Neutrophil (primary cell): ENCODE data around the gene SLC25A12.
"Not testable (repeated sequence)": the region's sequence is repeated elsewhere in the genome, so short reads cannot be mapped to it uniquely, and the experiment has no call there.

ENCODE experiments used
- H3K27ac ChIP-seq: fragments of 200-600 bp; sonication (generic); 2 replicates; pipeline ENCODE4 v1.5.1; 2016; ENCODE audit warnings: mild to moderate bottlenecking, moderate library complexity
- H3K27me3 ChIP-seq: fragments of 200-600 bp; sonication (generic); 2 replicates; pipeline ENCODE4 v1.6.0; 2016; ENCODE audit warnings: mild to moderate bottlenecking
- H3K36me3 ChIP-seq: fragments of 200-600 bp; sonication (generic); 2 replicates; pipeline ENCODE4 v1.5.1; 2017
- H3K4me1 ChIP-seq, 2 experiments: fragments of 200-600 bp in 1 of 2; sonication (generic) in 1 of 2; 1 replicate in 1 of 2; 2 replicates in 1 of 2; pipeline versions ENCODE4 v1.5.1 to v1.6.1; 2013 to 2016; ENCODE audit warnings: low read depth in 1 of 2, low read length in 1 of 2, mild to moderate bottlenecking in 1 of 2, moderate library complexity in 1 of 2; ENCODE audit not compliant: control insufficient read depth in 1 of 2, insufficient read depth in 1 of 2
- H3K4me3 ChIP-seq, 2 experiments: fragments of 200-600 bp in 1 of 2; sonication (generic) in 1 of 2; 1 replicate in 1 of 2; 2 replicates in 1 of 2; pipeline ENCODE4 v1.5.1; 2013 to 2016; ENCODE audit warnings: low read depth in 1 of 2, low read length in 1 of 2, mild to moderate bottlenecking in 1 of 2, moderate library complexity in 1 of 2
- H3K9me3 ChIP-seq: fragments of 200-600 bp; sonication (generic); 2 replicates; pipeline ENCODE4 v1.5.1; 2016
- TF ChIP-seq, protein P1 (sequence below): fragments of 200-600 bp; sonication (generic); IDR thresholded peaks from 2 replicates; pipeline ENCODE4 v1.5.1; 2016; ENCODE audit warnings: antibody characterized with exemption

SLC25A12 gene

DNA sequence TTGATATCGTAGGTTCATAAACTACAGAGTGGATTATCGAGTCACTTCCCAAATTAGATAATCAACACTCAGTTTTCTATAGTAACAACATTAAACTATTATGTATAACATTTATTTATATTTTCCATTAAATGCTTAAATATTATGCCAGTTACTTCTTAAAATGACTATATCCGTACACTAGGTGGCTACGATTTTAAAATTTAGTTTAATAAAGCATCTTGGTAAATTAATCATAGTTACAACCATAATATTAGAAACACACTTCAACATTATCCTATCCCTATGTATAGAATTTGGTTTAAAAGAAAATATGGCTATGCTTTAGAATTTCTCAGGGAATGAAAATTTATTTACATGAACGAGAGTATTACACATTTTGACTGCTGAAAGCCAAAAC is 80.3 kb downstream of the SLC25A12 start:
- no peaks in the 10 kb centered on the region for H3K36me3 ChIP-seq
- H3K27ac ChIP-seq = no peak overlapping the region
- TF ChIP-seq, protein P1, sequence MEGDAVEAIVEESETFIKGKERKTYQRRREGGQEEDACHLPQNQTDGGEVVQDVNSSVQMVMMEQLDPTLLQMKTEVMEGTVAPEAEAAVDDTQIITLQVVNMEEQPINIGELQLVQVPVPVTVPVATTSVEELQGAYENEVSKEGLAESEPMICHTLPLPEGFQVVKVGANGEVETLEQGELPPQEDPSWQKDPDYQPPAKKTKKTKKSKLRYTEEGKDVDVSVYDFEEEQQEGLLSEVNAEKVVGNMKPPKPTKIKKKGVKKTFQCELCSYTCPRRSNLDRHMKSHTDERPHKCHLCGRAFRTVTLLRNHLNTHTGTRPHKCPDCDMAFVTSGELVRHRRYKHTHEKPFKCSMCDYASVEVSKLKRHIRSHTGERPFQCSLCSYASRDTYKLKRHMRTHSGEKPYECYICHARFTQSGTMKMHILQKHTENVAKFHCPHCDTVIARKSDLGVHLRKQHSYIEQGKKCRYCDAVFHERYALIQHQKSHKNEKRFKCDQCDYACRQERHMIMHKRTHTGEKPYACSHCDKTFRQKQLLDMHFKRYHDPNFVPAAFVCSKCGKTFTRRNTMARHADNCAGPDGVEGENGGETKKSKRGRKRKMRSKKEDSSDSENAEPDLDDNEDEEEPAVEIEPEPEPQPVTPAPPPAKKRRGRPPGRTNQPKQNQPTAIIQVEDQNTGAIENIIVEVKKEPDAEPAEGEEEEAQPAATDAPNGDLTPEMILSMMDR = no peak
- no peak overlapping the region for H3K4me3 ChIP-seq
- no peaks in the 10 kb centered on the region for H3K27me3 ChIP-seq
- H3K4me1 ChIP-seq = no peaks in the 10 kb centered on the region
- H3K9me3 ChIP-seq = no peaks in the 10 kb centered on the region

DNA sequence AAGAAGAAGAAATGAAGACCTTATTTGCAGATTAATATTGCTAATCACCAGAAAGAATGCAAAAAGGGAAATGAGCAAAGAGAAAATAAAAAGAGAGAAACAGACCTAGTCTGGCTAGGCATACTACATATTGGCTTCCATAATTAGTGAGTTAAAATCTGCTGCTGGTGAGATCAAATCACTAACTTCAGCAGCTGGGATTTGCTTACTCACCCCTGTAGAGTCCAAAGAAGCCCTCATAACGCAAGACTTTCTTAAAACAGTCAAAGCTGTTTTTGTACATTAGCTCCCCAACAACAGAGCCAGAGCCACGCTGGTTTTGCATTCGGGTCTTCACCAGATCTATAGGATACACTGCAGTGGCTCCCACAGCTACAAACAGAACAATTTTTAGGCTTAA is 80.9 kb downstream of the SLC25A12 start:
- Histone ChIP-seq H3K36me3 (no peaks in the 10 kb centered on the region), H3K9me3 (no peaks in the 10 kb centered on the region), H3K27me3 (no peaks in the 10 kb centered on the region), H3K4me1 (no peaks in the 10 kb centered on the region), H3K27ac (no peak overlapping the region), H3K4me3 (no peak overlapping the region)
- TF ChIP-seq, protein P1 = no peak

DNA sequence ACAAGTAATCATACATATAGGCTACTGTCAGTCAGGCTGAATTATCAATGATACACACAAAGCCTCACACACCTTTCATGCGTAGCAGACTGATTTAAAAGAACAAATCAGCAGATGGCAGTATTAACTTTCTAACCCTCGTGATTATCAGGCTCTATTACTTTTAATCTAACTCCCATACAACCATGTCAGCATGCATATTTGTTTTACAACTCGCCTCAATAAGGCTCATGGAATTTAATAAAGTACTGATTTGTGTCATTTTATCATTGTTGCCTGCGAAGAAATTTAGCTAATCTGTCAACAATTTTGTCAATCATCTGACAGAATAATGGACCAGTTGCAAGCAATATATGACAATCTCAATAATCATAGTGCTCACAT is 82.8 kb downstream of the SLC25A12 start:
- no peaks in the 10 kb centered on the region for H3K9me3 ChIP-seq
- H3K27me3 ChIP-seq = no peaks in the 10 kb centered on the region

DNA sequence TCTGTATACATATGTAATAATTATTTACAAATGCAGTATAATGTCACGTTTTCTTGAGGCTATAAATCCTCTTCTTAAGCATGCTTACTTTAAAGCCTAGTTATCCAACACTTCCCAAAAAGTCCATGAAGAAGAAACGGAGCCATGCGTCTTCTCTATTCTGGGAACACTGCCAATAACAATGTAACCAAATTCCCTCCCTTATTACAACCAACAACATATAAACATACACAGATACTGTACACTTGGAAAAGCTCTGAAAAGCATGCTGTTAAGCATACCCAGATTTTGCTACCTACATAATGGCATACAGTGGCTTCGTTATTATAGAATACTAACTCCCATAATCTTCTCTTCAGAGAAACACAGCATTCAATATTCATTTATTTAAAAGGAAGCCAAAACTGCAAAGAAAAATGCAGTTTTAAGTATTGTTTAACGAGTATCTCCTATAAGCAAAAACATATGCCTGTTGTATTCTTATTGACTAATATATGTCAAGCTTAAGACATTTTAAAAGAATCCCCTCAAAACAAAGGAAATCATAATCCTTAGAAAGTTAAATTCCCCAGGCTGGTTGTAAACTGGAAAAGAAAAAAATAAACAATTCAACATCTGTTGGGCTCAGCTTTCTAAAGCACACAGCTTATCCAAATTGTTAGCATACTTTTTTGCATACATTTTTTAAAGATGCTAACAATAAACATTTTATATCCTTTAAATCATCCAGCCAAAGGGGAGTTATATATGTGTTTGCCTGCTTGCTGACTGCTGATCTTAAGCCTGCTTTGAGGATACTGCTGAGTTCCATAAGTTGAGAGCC is 83.4 kb downstream of the SLC25A12 start:
- Histone ChIP-seq H3K27me3 (no peaks in the 10 kb centered on the region), H3K36me3 (no peaks in the 10 kb centered on the region), H3K4me1 (no peaks in the 10 kb centered on the region), H3K4me3 (no peak overlapping the region), H3K27ac (no peak overlapping the region), H3K9me3 (no peaks in the 10 kb centered on the region)
- TF ChIP-seq, protein P1 = no peak

More for the DNA sequence above, 82.8 kb downstream of the SLC25A12 start:
- TF ChIP-seq, protein P1 = no peak
- Histone ChIP-seq H3K4me3 (no peak overlapping the region), H3K27ac (no peak overlapping the region), H3K36me3 (no peaks in the 10 kb centered on the region), H3K4me1 (no peaks in the 10 kb centered on the region)

DNA sequence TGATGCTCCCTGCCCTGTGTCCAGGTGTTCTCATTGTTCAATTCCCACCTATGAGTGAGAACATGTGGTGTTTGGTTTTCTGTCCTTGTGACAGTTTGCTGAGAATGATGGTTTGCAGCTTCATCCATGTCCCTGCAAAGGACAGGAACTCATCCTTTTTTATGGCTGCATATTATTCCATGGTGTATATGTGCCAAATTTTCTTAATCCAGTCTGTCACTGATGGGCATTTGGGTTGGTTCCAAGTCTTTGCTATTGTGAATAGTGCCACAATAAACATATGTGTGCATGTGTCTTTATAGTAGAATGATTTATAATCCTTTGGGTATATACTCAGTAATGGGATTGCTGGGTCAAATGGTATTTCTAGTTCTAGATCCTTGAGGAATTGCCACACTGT is 85.2 kb downstream of the SLC25A12 start:
- H3K36me3 ChIP-seq, H3K4me3 ChIP-seq, H3K27ac ChIP-seq, H3K27me3 ChIP-seq, H3K9me3 ChIP-seq, H3K4me1 ChIP-seq: not testable (repeated sequence)

DNA sequence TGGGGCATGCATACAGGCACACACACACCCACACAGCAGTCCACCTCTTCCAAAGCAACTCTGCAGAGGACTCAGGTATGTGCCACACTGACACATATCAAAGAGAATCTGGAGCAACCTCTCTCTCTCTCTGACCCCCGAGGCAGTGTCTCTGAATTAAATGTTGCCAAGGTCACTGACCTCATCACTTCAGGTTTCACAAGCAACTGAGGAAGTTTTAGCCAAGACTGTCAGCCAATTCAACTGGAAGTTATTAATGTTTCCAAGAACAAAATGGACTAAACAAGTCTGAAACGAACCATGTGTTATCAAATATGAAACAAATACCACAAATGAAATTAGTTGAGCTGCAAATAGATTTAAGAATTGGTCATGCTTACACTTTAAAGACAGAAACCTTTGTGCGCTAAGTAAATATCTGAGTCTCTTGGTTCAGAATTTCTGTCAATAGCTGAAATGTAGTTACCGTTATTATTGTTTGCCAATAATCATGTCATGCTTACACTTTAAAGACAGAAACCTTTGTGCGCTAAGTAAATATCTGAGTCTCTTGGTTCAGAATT is 86.1 kb downstream of the SLC25A12 start:
- no peaks in the 10 kb centered on the region for H3K27me3 ChIP-seq
- TF ChIP-seq, protein P1 = no peak
- no peak overlapping the region for H3K4me3 ChIP-seq
- no peaks in the 10 kb centered on the region for H3K36me3 ChIP-seq
- H3K9me3 ChIP-seq = no peaks in the 10 kb centered on the region
- no peak overlapping the region for H3K27ac ChIP-seq
- no peaks in the 10 kb centered on the region for H3K4me1 ChIP-seq
